SK-N-SH (cell line): ENCODE data around the gene RAPGEF3. TPM values are rescaled to one million over a fixed set of nuclear protein-coding genes. Genes with fewer than 3 reads are reported as not detected.

ENCODE experiments used
- CTCF ChIA-PET: fragments of 300-600, 350-600 bp; formaldehyde crosslinking; extraction: SDS; loops from one replicate; lab custom pipeline; 2021; lab: Yijun Ruan, JAX
- POLR2A ChIA-PET: fragments of 350-600 bp; sonication (Branson Sonifier 250); formaldehyde crosslinking; extraction: SDS; loops from one replicate; lab custom pipeline; 2020; ENCODE audit warnings: antibody characterized with exemption, inconsistent platforms; lab: Yijun Ruan, JAX
- DNase-seq: peaks from one replicate; pipeline ENCODE4 v3.0.0; 2012
- H2AFZ ChIP-seq: fragments of 200-600 bp; sonication (generic); 2 replicates; pipeline ENCODE4 v1.8.1; 2016; ENCODE audit warnings: antibody characterized with exemption, mild to moderate bottlenecking, low read depth
- H3F3A ChIP-seq: fragments of 200-600 bp; sonication (generic); replicated peaks from 2 replicates; pipeline ENCODE3; 2016; ENCODE audit warnings: antibody characterized with exemption, mild to moderate bottlenecking; ENCODE audit not compliant: insufficient read depth
- H3K27ac ChIP-seq, 2 experiments: fragments of 200-500 bp in 1 of 2; fragments of 200-600 bp in 1 of 2; sonication (Bioruptor generic) in 1 of 2; sonication (generic), shearing (Covaris generic) in 1 of 2; 2 replicates each; pipeline versions ENCODE4 v1.5.1 to v1.6.1; 2014 to 2016; ENCODE audit warnings: low read depth in 2 of 2, inconsistent platforms in 1 of 2, low read length in 1 of 2, mild to moderate bottlenecking in 1 of 2, mixed read lengths in 1 of 2
- H3K27me3 ChIP-seq: fragments of 200-600 bp; sonication (generic), shearing (Covaris generic); 2 replicates; pipeline ENCODE4 v1.6.1; 2016; ENCODE audit warnings: mixed run types; ENCODE audit not compliant: insufficient read depth
- H3K36me3 ChIP-seq, 2 experiments: fragments of 200-500 bp in 1 of 2; fragments of 200-600 bp in 1 of 2; sonication (Bioruptor generic) in 1 of 2; sonication (generic) in 1 of 2; replicated peaks in 1 of 2; 2 replicates each; pipeline versions ENCODE3 to v1.5.1; 2014 to 2016; ENCODE audit warnings: low read length in 1 of 2, mild to moderate bottlenecking in 1 of 2; ENCODE audit not compliant: insufficient read depth in 2 of 2, control insufficient read depth in 1 of 2
- H3K4me1 ChIP-seq, 2 experiments: fragments of 200-500 bp in 1 of 2; fragments of 200-600 bp in 1 of 2; sonication (Bioruptor generic) in 1 of 2; sonication (generic), shearing (Covaris generic) in 1 of 2; 2 replicates each; pipeline versions ENCODE4 v1.5.1 to v1.6.1; 2014 to 2016; ENCODE audit warnings: low read depth in 1 of 2, low read length in 1 of 2, mixed run types in 1 of 2; ENCODE audit not compliant: insufficient read depth in 2 of 2, control insufficient read depth in 1 of 2
- H3K4me2 ChIP-seq: fragments of 200-600 bp; sonication (generic), shearing (Covaris generic); 2 replicates; pipeline ENCODE4 v1.6.1; 2017; ENCODE audit warnings: mixed run types
- H3K4me3 ChIP-seq, 2 experiments: fragments of 200-500 bp in 1 of 2; fragments of 200-600 bp in 1 of 2; sonication (Bioruptor generic) in 1 of 2; sonication (generic), shearing (Covaris generic) in 1 of 2; 2 replicates each; pipeline versions ENCODE4 v1.5.1 to v1.8.1; 2014 to 2016; ENCODE audit warnings: low read depth in 2 of 2, inconsistent platforms in 1 of 2, low read length in 1 of 2, mild to moderate bottlenecking in 1 of 2, mixed read lengths in 1 of 2, moderate library complexity in 1 of 2
- H3K79me2 ChIP-seq: fragments of 200-600 bp; sonication (generic); 2 replicates; pipeline ENCODE4 v1.8.1; 2017; ENCODE audit warnings: mild to moderate bottlenecking; ENCODE audit not compliant: insufficient read depth
- H3K9ac ChIP-seq: fragments of 200-600 bp; sonication (generic); 2 replicates; pipeline ENCODE4 v1.6.1; 2017; ENCODE audit warnings: mixed run types
- H3K9me2 ChIP-seq: fragments of 200-600 bp; sonication (generic); 2 replicates; pipeline ENCODE4 v1.6.1; 2017; ENCODE audit warnings: mixed run types
- H3K9me3 ChIP-seq: fragments of 200-600 bp; sonication (generic); 2 replicates; pipeline ENCODE4 v1.6.1; 2017; ENCODE audit warnings: mixed run types, mild to moderate bottlenecking, moderate library complexity
- H4K20me1 ChIP-seq: fragments of 200-600 bp; sonication (generic); 2 replicates; pipeline ENCODE4 v1.6.1; 2017; ENCODE audit warnings: mild to moderate bottlenecking, mixed run types; ENCODE audit not compliant: insufficient read depth
- CHD2 ChIP-seq: fragments of 150-350 bp; IDR thresholded peaks from 2 replicates; pipeline ENCODE4 v1.6.1; 2018; ENCODE audit warnings: low read length; ENCODE audit not compliant: partially characterized antibody
- ELF1 ChIP-seq: IDR thresholded peaks from 2 replicates; pipeline ENCODE4 v1.4.0; 2012
- EP300 ChIP-seq, 2 experiments: IDR thresholded peaks; 2 replicates each; pipeline versions ENCODE4 v1.4.0 to v1.6.1; 2012; ENCODE audit warnings: borderline replicate concordance in 1 of 2, low read depth in 1 of 2, low read length in 1 of 2
- FOSL2 ChIP-seq: IDR thresholded peaks from 2 replicates; pipeline ENCODE4 v1.4.0; 2012; ENCODE audit warnings: low read depth, mild to moderate bottlenecking, moderate library complexity, borderline replicate concordance
- FOXJ3 ChIP-seq: sonication (generic); formaldehyde crosslinking; IDR thresholded peaks from 2 replicates; pipeline ENCODE4 v1.5.1; 2020; ENCODE audit warnings: mild to moderate bottlenecking, missing genetic modification reagents
- FOXM1 ChIP-seq: IDR thresholded peaks from 2 replicates; pipeline ENCODE4 v1.4.0; 2012; ENCODE audit warnings: low read depth, mild to moderate bottlenecking
- GABPA ChIP-seq: IDR thresholded peaks from 2 replicates; pipeline ENCODE4 v1.4.0; 2012; ENCODE audit warnings: low read depth, mild to moderate bottlenecking
- JUND ChIP-seq: IDR thresholded peaks from 2 replicates; pipeline ENCODE4 v1.4.0; 2012
- MEF2A ChIP-seq: IDR thresholded peaks from 2 replicates; pipeline ENCODE4 v1.4.0; 2012; ENCODE audit warnings: low read depth, borderline replicate concordance
- MXI1 ChIP-seq: IDR thresholded peaks from 2 replicates; pipeline ENCODE4 v1.6.1; 2012; ENCODE audit warnings: mild to moderate bottlenecking, low read depth, low read length, improper control_type of control experiment
- POLR2AphosphoS5 ChIP-seq: IDR thresholded peaks from 2 replicates; pipeline ENCODE4 v1.6.1; 2012; ENCODE audit warnings: low read depth, low read length
- SIN3A ChIP-seq: IDR thresholded peaks from 2 replicates; pipeline ENCODE4 v1.6.1; 2012; ENCODE audit warnings: low read depth, mild to moderate bottlenecking, low read length, moderate library complexity, borderline replicate concordance
- TAF1 ChIP-seq: IDR thresholded peaks from 2 replicates; pipeline ENCODE4 v1.6.1; 2012; ENCODE audit warnings: low read depth, mild to moderate bottlenecking, low read length, moderate library complexity, borderline replicate concordance
- TEAD4 ChIP-seq: IDR thresholded peaks from 2 replicates; pipeline ENCODE4 v1.4.0; 2012; ENCODE audit warnings: mild to moderate bottlenecking, borderline replicate concordance; ENCODE audit not compliant: insufficient read depth
- YY1 ChIP-seq: IDR thresholded peaks from 2 replicates; pipeline ENCODE4 v1.4.0; 2012; ENCODE audit warnings: low read depth, mild to moderate bottlenecking
- WGBS: methylation state at CpG from one replicate; pipeline ENCODE4 v1.1.6; 2017; ENCODE audit warnings: low lambda C conversion rate; 5-methylcytosine and 5-hydroxymethylcytosine counted together
- polyA plus RNA-seq, 3 experiments: library from polyadenylated mRNA; depleted of rRNA; stranded (reverse); fragments of >200 nt; gene quantifications; 2 replicates each; pipeline ENCODE4 v1.2.3, GENCODE V29; 2012
- TF ChIP-seq, protein P1 (sequence below): fragments of 150-350 bp; IDR thresholded peaks from 2 replicates; pipeline ENCODE4 v1.6.1; 2017; ENCODE audit warnings: antibody characterized with exemption, low read length, low read depth, borderline replicate concordance
- TF ChIP-seq, protein P2 (sequence below): IDR thresholded peaks from 2 replicates; pipeline ENCODE4 v1.4.0; 2012; ENCODE audit warnings: low read depth, borderline replicate concordance

Gene RAPGEF3
- polyA plus RNA-seq, 1 of the 3 experiments (the other 2 are of a cell fraction) = 0.90 TPM

DNA sequence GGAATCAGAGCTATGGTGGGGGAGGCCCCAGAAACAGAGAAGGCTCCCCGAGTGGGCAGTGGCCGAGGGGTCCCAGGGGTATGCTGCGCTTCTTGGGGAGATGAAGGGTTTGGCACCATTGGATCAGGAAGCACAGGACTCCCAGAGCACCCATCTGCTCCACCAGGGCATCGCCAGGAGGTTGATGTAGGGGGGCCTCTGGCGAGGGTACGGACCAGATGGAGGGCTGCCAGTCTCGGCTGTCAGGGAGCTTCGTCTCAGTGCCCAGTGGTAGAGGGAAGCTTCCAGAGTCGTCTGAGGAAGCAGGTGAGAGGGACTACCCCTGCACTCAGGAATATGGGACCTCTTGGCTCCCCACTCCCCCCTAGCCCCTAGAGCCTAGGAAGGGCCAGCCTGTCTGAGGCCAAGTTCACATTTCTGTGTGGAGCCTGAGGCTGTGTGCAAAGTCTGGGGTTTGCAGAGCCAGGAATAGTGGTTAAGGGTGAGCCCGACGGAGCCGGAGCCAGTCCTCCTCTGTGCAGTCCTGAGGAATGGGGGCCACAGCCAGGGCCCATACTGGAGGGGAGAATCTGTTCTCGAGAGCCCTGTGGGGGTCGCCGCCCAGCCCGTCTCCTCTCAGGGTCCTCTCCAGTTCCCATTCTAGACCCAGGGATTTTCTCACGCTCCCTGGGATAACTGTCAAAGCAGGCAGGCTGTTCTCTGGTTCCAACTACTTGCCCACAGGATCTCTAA lies 24.5 kb upstream of the RAPGEF3 start:
- no peak overlapping the region for H2AFZ ChIP-seq
- no peaks in the 10 kb centered on the region for H3K9me2 ChIP-seq
- 95% methylated on average over 14 of the region's 17 CpGs for WGBS
- CTCF ChIA-PET = interaction anchor here (1.4 to 22.9 kb wide), 4 partner anchors 10 to 59 kb away, joined by 3 to 1294 read pairs (median 234); partner anchors contain the start of genes ENDOU and RPAP3
- H3K79me2 ChIP-seq = no peaks in the 10 kb centered on the region
- no peaks in the 10 kb centered on the region for H4K20me1 ChIP-seq
- H3F3A ChIP-seq = peaks cover 32% of the 10 kb centered on the region
- no peaks in the 10 kb centered on the region for H3K27me3 ChIP-seq
- peaks cover 27 to 55% of the 10 kb centered on the region in 2 experiments for H3K36me3 ChIP-seq
- no peak overlapping the region for H3K27ac ChIP-seq
- no peak for DNase-seq
- H3K4me2 ChIP-seq = no peak overlapping the region
- no peak for TF ChIP-seq FOXM1
- TF ChIP-seq, protein P1, sequence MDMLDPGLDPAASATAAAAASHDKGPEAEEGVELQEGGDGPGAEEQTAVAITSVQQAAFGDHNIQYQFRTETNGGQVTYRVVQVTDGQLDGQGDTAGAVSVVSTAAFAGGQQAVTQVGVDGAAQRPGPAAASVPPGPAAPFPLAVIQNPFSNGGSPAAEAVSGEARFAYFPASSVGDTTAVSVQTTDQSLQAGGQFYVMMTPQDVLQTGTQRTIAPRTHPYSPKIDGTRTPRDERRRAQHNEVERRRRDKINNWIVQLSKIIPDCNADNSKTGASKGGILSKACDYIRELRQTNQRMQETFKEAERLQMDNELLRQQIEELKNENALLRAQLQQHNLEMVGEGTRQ = no peak
- TF ChIP-seq, protein P2, sequence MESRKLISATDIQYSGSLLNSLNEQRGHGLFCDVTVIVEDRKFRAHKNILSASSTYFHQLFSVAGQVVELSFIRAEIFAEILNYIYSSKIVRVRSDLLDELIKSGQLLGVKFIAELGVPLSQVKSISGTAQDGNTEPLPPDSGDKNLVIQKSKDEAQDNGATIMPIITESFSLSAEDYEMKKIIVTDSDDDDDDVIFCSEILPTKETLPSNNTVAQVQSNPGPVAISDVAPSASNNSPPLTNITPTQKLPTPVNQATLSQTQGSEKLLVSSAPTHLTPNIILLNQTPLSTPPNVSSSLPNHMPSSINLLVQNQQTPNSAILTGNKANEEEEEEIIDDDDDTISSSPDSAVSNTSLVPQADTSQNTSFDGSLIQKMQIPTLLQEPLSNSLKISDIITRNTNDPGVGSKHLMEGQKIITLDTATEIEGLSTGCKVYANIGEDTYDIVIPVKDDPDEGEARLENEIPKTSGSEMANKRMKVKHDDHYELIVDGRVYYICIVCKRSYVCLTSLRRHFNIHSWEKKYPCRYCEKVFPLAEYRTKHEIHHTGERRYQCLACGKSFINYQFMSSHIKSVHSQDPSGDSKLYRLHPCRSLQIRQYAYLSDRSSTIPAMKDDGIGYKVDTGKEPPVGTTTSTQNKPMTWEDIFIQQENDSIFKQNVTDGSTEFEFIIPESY = no peak
- TF ChIP-seq ELF1 = no peak
- TF ChIP-seq FOXJ3 = no peak
- no peak for TF ChIP-seq GABPA
- no peak for TF ChIP-seq POLR2AphosphoS5
- no peak for TF ChIP-seq MXI1
- TF ChIP-seq CHD2 = no peak
- no peak for TF ChIP-seq JUND
- no peak for TF ChIP-seq MEF2A
- no peak for TF ChIP-seq TAF1
- TF ChIP-seq SIN3A = no peak
- no peak for TF ChIP-seq FOSL2
- TF ChIP-seq EP300 (IDR thresholded peaks at IDR 0.05; ENCODE audit: borderline replicate concordance in 1 of 2, low read depth in 1 of 2, low read length in 1 of 2) = no peak
- TF ChIP-seq YY1 = no peak
- no peak for TF ChIP-seq TEAD4
- H3K9ac ChIP-seq = no peak overlapping the region
- H3K4me1 ChIP-seq = peaks cover 0 to 8% of the 10 kb centered on the region in 2 experiments; a peak in 1 of 4 replicates
- H3K4me3 ChIP-seq = no peak overlapping the region
- no peaks in the 10 kb centered on the region for H3K9me3 ChIP-seq
- POLR2A ChIA-PET = no interaction called here
